HG03196 (cell line): ENCODE results near the gene FAM200A.
A peak's percentile ranks its signal among the peaks of the same experiment; 100 is the strongest.
"Not testable (repeated sequence)": the region's sequence is repeated elsewhere in the genome, so short reads cannot be mapped to it uniquely, and the experiment has no call there.

ENCODE experiments used
- ATAC-seq: cut with Tn5 transposase; IDR thresholded peaks from one replicate; pipeline ENCODE4 v1.9.1; 2021; ENCODE audit not compliant: unreplicated experiment

FAM200A gene

DNA sequence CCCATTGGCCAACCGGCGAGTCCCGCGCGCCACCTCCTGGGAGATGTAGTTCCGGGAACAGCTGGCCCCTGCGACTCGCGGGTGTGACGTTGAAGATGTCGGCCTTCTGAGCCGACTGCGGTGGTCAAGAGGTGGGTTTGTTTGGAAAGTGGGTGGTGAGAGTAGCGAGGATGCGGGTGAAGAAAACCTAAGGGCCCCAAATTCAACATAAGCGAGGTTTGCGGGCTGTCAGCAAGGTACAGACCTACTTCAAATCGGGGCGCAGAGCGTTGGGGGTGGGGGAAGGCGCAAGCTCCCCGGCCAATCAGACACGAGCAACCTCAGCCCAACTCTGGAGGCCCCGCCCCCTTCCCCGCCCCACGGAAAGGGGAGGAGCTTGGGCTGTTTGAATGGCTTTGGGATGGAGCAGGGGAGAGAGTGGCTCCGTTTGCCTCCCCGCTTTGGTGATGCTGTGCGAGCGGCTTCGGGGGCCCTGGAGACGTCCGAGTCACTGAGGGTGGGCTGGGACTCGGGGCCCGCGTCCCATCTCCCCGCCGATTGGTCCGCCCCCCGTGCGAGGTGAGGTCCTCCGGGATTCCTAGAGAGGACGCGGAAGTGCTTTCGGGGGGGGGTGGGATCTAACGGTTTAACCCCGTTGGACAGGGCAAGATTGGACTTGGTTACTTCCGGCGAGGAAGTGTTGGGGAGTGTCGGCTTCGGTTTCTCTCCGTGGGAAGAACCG lies 47.2 kb downstream of the FAM200A start, which contains the start of gene ZKSCAN5:
ZKSCAN5 (plus strand) TSS at position 60 of the 721 bp plus-strand sequence. CDS start 1,383 bp downstream, outside the sequence.
- ATAC-seq: peak; percentile 74

DNA sequence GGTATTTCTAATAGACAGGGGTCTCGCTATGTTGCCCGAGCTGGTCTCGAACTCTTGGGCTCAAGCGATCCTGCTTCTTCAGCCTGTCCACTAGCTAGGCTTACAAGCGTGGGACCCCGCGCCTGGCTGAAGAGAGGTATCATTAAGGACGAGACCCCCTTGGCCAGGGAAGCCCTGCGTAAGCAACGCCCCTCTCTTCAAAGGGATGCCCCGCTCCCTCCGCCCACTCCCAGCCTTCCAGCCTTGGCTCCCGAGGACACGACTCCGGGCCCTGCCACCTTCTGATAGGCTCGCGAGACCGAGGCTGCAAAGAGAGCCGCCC lies 47.7 kb downstream of the FAM200A start:
- ATAC-seq: no peak

DNA sequence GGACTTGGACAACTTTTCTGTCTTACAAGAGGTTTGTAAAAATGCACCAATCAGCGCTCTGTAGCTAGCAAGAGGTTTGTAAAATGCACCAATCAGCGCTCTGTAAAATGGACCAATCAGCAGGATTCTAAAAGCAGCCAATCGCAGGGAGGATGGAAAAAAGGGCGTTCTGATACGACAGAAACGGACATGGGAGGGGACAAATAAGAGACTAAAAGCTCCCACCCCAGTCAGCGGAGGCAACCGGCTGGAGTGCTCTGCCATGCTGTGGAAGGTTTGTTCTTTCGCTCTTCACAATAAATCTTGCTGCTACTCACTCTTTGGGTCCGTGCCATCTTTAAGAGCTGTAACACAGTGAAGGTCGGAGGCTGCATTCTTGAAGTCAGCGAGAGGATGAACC lies 50.7 kb downstream of the FAM200A start:
- not testable (repeated sequence) for ATAC-seq

DNA sequence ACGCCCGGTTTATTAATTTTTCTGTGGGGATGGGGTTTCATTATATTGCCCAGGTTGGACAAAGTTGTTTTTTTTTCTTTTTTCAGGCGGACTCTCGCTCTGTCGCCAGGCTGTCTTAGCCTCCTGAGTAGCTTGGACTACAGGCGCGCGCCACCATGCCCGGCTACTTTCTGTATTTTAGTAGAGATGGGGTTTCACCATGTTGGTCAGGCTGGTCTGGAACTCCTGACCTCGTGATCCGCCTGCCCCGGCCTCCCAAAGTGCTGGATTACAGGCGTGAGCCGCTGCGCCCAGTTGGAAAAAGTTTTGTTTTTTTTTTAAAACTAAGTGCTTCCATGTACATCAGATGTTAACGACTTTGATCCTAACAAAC lies 51.3 kb downstream of the FAM200A start:
- no peak for ATAC-seq

DNA sequence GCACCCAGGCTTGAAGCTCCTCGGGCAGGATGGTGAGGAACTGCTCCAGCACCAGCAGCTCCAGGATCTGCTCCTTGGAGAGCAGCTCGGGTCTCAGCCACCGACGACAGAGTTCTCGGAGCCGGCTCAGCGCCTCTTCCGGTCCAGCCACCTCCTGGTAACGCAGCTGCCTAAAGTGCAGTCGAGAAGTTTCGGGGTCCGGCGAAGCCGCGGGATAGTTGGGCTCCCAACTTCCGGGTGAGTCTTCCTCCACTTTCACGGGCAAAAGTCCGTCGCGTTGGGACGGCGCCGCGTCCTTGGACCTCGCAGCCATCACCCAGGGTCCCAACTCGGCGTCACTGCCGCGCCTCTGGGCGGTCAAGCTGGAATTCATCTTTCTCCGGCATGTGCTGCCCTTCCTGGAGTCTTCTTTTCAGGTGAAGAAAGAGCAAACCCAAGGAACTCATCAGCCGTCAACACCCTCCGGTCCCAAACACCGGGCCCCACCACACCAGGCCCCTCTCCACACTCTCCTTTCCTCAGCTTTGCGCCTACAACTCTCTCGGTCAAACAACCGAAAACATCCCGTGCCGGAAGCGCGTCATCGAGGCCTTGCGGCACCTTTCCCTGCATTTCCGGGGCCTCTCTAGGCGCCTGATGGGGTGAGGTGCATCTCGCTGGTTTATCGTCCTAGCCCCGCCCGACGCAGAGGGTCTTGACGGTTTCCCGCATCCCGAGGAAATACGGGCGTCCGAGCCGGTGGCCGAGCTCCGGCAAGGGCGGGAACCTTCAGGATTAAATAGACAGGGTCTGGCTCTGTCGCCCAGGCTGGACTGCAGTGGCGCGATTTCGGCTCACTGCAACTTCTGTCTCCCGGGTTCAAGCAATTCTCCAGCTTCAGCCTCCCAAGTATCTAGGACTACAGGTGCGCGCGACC lies 51.9 kb downstream of the FAM200A start, which contains the start of gene ZNF394:
ZNF394 (minus strand) TSS at position 561 of the 916 bp plus-strand sequence; CDS start at position 373, 188 bp downstream.
- peak; percentile 48 for ATAC-seq

DNA sequence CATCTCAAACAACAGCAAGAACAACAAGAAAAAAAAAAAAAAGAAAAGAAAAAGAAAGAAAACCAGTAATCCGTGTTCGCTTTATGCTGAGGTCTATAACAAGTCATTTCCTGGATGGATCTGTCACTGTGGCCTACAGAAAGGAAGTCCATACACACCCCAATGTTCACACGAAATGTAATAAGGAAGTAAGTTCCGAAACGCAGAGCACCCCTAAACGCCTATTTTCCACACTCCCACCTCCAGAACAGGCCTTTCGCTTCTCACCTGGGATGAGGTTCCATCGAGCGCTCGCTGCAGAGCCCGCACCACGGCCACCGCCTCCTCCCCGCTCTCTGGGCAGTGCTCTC lies 52.6 kb downstream of the FAM200A start:
- ATAC-seq: no peak

DNA sequence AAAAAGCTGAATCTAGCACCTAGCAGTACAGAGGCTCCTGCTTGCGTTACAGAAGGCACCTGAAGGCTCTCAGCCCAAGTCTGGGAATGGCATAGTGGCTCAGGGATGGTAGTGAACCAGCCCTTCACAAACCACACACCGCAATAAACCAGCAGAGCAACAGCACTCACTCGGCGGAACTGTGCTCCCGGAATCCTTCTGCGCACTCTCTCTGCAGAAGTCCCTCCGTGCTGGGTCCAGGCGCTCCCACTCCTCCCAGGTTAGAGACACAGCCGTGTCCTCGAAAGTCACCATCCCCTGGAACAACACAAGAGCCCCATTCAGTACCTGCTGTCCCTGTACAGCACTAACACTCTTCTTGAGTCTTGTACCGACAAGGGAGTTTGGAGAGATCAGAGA lies 53.4 kb downstream of the FAM200A start:
- no peak for ATAC-seq

DNA sequence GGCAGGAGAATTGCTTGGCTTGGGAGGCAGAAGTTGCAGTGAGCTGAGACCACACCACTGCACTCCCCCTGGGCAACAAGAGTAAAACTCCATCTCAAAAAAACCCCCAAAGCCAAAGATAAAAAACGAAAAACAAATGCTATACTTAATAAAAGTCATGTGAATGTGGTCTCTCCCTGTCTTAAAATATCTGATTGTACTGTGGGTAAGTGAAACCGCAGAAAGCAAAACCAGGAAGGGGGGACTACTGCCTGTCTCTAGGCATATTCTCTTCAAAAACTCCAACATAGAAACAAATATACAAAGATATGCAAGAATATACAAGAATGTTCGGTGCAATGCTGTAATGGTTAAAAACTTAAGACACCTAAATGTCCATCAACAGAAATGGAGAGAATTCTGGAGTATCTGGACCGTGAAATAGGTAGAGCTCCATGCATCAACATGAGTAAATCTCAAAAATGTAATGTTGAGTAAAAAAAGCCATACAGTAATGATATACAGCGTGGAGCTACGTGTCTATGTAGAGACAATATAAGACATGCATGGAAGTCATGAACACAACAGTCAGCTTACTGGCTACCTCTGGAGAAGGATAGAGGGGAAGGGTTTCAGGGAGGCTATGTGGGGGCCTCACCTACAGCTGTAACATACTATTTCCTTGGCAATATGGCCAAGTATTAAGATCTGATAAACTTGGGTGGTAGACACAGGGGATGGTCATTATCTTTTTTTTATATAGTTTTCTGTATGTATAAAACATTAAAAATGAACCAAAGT lies 54.0 kb downstream of the FAM200A start:
- no peak for ATAC-seq
